ENCODE results near the gene FAN1.

- TF ChIP-seq CTCF (IDR thresholded peaks at IDR 0.05), result no peak
- TF ChIP-seq POLR2A (IDR thresholded peaks at IDR 0.05), result no peak
Measured at GRCh38 chr15:30930422-30930821, 26.7 kb downstream of the FAN1 start.
